Activated CD8-positive, alpha-beta T cell treated with anti-CD3 and anti-CD28 coated beads for 36 hours (primary cell): ENCODE data around the gene PRKG1. TPM values are rescaled to one million over a fixed set of nuclear protein-coding genes. Genes with fewer than 3 reads are reported as not detected.

Experiments
- ATAC-seq: fragments of 200-7000 bp; cut with Tn5 transposase; one replicate; pipeline ENCODE4 v1.10.0; 2021; ENCODE audit warnings: mild to moderate bottlenecking, moderate library complexity
- CTCF ChIA-PET: fragments of 350-600 bp; sonication (Branson Sonifier 250); formaldehyde crosslinking; loops from one replicate; lab custom pipeline; 2021; ENCODE audit warnings: antibody characterized with exemption; lab: Charles Lee
- POLR2A ChIA-PET: fragments of 350-600 bp; sonication (Branson Sonifier 250); formaldehyde crosslinking; loops from one replicate; lab custom pipeline; 2021; ENCODE audit warnings: antibody characterized with exemption; lab: Charles Lee
- DNase-seq: peaks from one replicate; pipeline ENCODE4 v3.0.0-alpha.2; 2020
- H3K27ac Mint-ChIP-seq: one replicate; pipeline ENCODE4 v1.8.0; 2021; ENCODE audit warnings: mild to moderate bottlenecking, mixed read lengths
- H3K27me3 Mint-ChIP-seq: one replicate; pipeline ENCODE4 v1.8.0; 2021; ENCODE audit warnings: mixed read lengths
- H3K36me3 Mint-ChIP-seq: one replicate; pipeline ENCODE4 v1.8.0; 2021; ENCODE audit warnings: low read depth, mixed read lengths
- H3K4me1 Mint-ChIP-seq: one replicate; pipeline ENCODE4 v1.8.0; 2021; ENCODE audit warnings: low read depth, mixed read lengths
- H3K4me3 Mint-ChIP-seq: one replicate; pipeline ENCODE4 v1.8.0; 2021; ENCODE audit warnings: mild to moderate bottlenecking, moderate library complexity, mixed read lengths
- H3K9me3 Mint-ChIP-seq: one replicate; pipeline ENCODE4 v1.8.0; 2021; ENCODE audit warnings: mixed read lengths
- intact Hi-C: fragments of 100-400 bp; cut with micrococcal nuclease; formaldehyde crosslinking; loops from one replicate; pipeline ENCODE4 v1.10.0; 2022
- total RNA-seq, 2 experiments: library from RNA; stranded (reverse); gene quantifications; one replicate each; pipeline ENCODE4 v1.2.3, GENCODE V29; 2021
- TF ChIP-seq, protein P1 (sequence below): fragments of 200-600 bp; IDR thresholded peaks from one replicate; pipeline ENCODE4 v1.8.0; 2022; ENCODE audit warnings: antibody characterized with exemption, mild to moderate bottlenecking

The PRKG1 gene
- total RNA-seq, 2 experiments from 2014 or later = not detected

- H3K4me1 Mint-ChIP-seq = peaks cover 43% of the 10 kb centered on the region
Observed at GRCh38 chr10:51699145-51699474, 624.8 kb downstream of the PRKG1 start.

GRCh38 chr10:51699475-51700227 is 625.4 kb downstream of the PRKG1 start, which contains the start of gene CSTF2T:
Gene CSTF2T (minus strand): TSS chr10:51699595. CDS start chr10:51699549, 46 bp downstream.
- ATAC-seq (peak; percentile 90), DNase-seq (peak; percentile 91)
- peak within 1 kb of the TSS; percentile 100 for H3K27ac Mint-ChIP-seq
- peaks cover 41% of the 10 kb centered on the region for H3K4me1 Mint-ChIP-seq
- H3K27me3 Mint-ChIP-seq = no peaks in the 10 kb centered on the region
- H3K9me3 Mint-ChIP-seq = no peaks in the 10 kb centered on the region
- intact Hi-C loops = no loop called here
- TF ChIP-seq, protein P1, sequence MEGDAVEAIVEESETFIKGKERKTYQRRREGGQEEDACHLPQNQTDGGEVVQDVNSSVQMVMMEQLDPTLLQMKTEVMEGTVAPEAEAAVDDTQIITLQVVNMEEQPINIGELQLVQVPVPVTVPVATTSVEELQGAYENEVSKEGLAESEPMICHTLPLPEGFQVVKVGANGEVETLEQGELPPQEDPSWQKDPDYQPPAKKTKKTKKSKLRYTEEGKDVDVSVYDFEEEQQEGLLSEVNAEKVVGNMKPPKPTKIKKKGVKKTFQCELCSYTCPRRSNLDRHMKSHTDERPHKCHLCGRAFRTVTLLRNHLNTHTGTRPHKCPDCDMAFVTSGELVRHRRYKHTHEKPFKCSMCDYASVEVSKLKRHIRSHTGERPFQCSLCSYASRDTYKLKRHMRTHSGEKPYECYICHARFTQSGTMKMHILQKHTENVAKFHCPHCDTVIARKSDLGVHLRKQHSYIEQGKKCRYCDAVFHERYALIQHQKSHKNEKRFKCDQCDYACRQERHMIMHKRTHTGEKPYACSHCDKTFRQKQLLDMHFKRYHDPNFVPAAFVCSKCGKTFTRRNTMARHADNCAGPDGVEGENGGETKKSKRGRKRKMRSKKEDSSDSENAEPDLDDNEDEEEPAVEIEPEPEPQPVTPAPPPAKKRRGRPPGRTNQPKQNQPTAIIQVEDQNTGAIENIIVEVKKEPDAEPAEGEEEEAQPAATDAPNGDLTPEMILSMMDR = no peak
- CTCF ChIA-PET = no interaction called here
- peak within 1 kb of the TSS; percentile 99 for H3K4me3 Mint-ChIP-seq
- peaks cover 36% of the 10 kb centered on the region for H3K36me3 Mint-ChIP-seq
- POLR2A ChIA-PET = interaction anchor here (1.0 kb wide), 1 partner anchor 107 kb away, joined by 3 read pairs; no protein-coding TSS in a partner anchor

More at GRCh38 chr10:51699145-51699474, 624.8 kb downstream of the PRKG1 start:
- H3K27me3 Mint-ChIP-seq = no peaks in the 10 kb centered on the region
- DNase-seq (no peak), ATAC-seq (peak; percentile 41)
- ChIA-PET POLR2A (interaction anchor here (1.0 kb wide), 1 partner anchor 107 kb away, joined by 3 read pairs; no protein-coding TSS in a partner anchor), CTCF (no interaction called here)
- no peaks in the 10 kb centered on the region for H3K9me3 Mint-ChIP-seq
- H3K36me3 Mint-ChIP-seq = peaks cover 36% of the 10 kb centered on the region
- intact Hi-C loops = no loop called here
- TF ChIP-seq, protein P1 = no peak
- H3K4me3 Mint-ChIP-seq = peak overlapping the region; percentile 99
- H3K27ac Mint-ChIP-seq = peak overlapping the region; percentile 100

DNA sequence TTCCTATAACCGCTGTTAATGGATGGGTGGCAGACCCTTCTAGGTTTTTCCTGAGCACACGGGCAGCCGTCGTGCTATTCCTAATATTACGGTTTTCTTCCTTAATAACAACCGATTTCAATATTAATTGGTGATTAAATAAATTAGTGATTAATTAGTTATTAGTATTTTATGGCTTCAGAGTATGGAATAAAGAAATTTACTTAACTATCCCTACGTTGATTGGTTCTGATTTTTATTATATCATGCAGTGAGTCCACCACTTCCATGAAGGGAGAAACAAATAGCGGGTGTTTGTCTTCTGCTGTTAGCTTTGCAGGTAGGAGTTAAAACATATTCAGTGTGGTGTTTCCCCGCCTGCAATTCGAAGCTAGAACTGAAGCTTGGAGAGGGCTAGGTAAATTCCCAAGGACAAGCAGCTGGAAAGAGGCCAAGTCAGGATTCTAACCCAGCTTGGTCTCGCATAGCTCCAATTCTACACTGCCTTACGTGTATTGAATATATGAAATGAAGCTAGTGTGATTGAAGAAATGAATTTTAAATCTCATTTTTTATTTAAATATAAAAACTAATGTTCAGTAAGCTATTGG is 626.0 kb downstream of the PRKG1 start:
- Mint-ChIP-seq H3K4me3 (peak overlapping the region; percentile 99), H3K27me3 (no peaks in the 10 kb centered on the region), H3K36me3 (peaks cover 36% of the 10 kb centered on the region), H3K9me3 (no peaks in the 10 kb centered on the region), H3K4me1 (peaks cover 38% of the 10 kb centered on the region), H3K27ac (peak overlapping the region; percentile 100)
- ChIA-PET CTCF (no interaction called here), POLR2A (interaction anchor here (0.7 to 1.0 kb wide), 2 partner anchors 12 to 106 kb away, joined by 3 read pairs; no protein-coding TSS in a partner anchor)
- ATAC-seq (no peak), DNase-seq (no peak)
- intact Hi-C loops = no loop called here
- TF ChIP-seq, protein P1 = no peak

- ATAC-seq (no peak), DNase-seq (no peak)
- intact Hi-C loops = no loop called here
- POLR2A ChIA-PET = no interaction called here
- Mint-ChIP-seq H3K4me1 (peaks cover 13% of the 10 kb centered on the region), H3K4me3 (no peak overlapping the region), H3K27me3 (no peaks in the 10 kb centered on the region), H3K9me3 (no peaks in the 10 kb centered on the region), H3K27ac (no peak overlapping the region), H3K36me3 (no peaks in the 10 kb centered on the region)
- TF ChIP-seq, protein P1 = no peak
- CTCF ChIA-PET = no interaction called here
Observed at GRCh38 chr10:51705774-51706173, 631.5 kb downstream of the PRKG1 start.

DNA sequence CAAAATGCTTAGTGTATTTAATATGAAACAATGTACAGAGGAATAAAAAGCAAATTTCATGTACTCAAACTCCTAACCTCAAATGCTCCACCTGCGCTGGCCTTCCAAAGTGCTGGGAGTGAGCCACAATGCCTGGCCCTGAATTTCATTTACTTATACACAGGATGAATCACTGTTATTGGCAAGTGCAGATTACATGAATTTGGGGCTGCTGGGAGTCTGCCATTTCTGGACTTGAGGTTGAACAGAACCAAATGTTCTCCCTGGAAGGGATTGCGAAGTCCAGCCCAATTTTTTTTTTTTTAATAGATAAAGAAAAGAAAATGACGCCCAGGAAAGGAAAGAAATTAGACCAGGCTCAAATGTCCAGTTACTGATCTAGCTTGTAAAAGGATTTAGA is 631.9 kb downstream of the PRKG1 start:
- H3K4me1 Mint-ChIP-seq = peaks cover 13% of the 10 kb centered on the region
- H3K9me3 Mint-ChIP-seq = no peaks in the 10 kb centered on the region
- TF ChIP-seq, protein P1 = no peak
- H3K4me3 Mint-ChIP-seq = no peak overlapping the region
- no peak overlapping the region for H3K27ac Mint-ChIP-seq
- intact Hi-C loops = no loop called here
- no peaks in the 10 kb centered on the region for H3K27me3 Mint-ChIP-seq
- no peaks in the 10 kb centered on the region for H3K36me3 Mint-ChIP-seq
- POLR2A ChIA-PET = no interaction called here
- DNase-seq = no peak
- no peak for ATAC-seq
- CTCF ChIA-PET = no interaction called here
